GM21526 (cell line): ENCODE data around the gene PDE7B.
"Not testable (repeated sequence)": the region's sequence is repeated elsewhere in the genome, so short reads cannot be mapped to it uniquely, and the experiment has no call there.

Experiments used
- ATAC-seq: cut with Tn5 transposase; IDR thresholded peaks from one replicate; pipeline ENCODE4 v1.9.1; 2021; ENCODE audit warnings: moderate library complexity; ENCODE audit not compliant: unreplicated experiment, low FRiP score

PDE7B gene

DNA sequence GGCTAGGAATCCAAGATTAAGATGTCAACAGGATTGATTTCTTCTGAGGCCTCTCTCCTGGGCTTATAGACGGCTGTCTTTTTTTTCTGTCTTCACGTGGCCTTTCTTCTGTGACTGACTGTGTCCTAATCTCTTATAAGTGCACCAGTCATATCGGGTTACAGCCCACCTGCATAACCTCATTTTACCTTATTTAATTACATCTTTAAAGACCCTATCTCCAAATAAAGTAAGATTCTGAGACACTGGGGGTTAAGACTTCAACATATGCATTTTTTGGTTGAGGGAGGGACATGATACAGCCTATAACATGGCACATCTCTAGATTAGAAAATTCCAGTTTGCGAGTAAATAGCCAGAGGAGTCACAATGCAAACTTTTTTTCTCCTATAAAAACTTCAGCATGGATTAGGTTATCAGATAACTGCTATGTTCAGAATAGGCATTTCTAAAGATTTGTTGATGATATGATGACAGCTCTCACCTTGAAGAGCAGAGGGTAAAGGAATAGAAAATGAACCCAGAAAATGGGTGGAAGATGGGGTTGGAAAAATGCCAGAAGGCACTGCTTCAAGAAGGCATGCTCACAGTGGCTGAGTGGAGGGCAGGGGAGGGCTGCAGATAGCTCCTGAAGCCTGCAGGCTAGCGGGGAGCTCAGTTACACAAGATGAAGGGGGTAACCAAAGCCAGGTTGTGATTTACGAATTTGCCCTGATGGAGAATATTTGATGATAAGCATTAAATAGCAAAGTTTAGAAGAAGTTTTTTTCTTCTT lies 8.7 kb upstream of the PDE7B start:
- no peak for ATAC-seq

DNA sequence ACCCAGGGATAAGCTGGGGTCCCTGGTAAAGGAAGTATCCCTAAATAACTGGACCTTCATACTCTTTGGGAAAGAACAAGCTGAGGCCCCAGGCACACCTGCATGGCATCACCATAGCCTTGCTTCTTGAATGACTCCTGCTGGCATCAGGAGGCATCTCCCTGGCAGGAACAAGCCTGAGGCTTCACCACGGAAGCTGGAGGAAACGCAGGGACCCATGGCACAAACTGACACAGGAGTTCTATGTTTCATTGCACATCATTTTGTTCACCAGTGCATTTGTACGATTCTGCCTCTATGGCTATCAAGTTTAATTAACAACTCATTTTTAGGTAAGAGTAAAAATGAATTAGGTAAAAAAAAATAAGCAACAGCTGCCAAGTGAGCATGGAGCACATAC lies 619 bp upstream of the PDE7B start:
- no peak for ATAC-seq

DNA sequence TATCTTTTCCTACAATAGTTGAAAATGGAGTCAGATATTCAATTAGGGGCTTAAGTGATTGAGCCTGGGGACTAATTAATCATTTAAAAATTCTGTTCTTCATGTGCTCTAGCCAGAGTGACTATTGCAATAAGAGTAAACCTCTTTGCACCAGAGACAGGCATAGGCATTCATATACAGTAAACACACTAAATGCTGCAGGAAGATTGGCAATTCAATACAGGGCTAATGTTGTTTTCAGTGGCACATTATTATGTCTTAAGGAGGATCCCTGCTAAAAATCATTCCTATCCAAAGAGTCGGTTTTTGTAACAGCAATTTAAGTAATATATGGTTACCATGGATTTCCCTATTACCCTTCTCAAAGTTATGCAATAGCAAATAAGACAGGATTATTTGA lies 1.2 kb downstream of the PDE7B start:
- ATAC-seq: no peak

DNA sequence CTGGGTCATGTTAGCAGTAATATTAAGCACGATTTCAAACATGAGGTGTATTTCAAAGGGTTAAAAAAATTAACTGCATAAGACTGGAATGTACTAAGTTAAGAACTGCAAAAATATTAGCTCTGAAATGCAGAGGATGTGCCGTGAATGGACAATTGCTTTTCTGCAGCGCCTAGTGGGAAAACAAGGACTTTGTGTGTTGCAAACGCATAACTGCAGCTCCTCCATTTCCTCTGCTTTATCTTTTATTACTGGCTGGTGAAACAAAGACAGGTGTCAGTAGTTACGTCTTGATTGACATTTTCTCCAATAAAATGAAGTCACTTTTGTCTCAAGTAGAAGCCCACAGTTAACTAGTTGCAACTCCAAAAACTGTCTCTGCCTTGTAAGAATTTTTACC lies 1.7 kb downstream of the PDE7B start:
- no peak for ATAC-seq

DNA sequence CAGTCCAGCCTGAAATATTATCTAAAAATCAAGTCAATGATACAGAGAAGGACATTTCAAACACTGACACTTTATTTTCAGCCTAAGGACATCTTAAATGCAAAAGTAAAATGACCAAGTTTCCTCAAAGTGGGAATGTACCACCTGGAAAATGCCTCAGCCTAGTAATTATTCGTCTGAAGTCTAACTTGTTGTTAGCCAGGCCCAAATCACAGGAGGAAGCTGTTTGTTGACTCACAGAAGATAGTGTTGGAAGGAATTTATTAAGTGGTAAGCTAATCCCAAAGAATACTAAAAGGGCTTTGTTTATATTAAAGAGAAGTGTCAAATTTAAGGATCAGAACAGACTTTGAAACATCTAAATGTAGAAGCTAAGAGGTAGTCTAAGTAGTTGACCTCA lies 2.5 kb downstream of the PDE7B start:
- ATAC-seq: no peak

DNA sequence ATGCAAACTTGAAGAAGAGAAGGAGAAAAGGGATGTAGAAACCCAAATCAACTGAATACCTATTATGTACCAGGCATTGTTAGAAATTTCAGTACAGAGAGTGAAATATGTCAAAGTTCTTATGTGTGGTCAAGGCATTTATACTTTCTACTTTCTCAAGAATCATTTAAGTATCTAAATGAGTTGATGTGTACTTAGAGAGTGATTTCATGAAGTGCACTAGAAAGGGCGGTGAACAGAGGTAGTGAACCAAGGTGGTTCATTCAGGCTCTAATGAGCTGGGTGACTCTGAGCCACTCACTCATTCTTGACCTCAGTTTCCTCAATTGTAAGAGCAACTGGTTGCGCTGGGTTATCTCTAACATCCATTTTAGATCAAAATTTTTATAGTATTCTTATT lies 3.3 kb downstream of the PDE7B start:
- no peak for ATAC-seq

DNA sequence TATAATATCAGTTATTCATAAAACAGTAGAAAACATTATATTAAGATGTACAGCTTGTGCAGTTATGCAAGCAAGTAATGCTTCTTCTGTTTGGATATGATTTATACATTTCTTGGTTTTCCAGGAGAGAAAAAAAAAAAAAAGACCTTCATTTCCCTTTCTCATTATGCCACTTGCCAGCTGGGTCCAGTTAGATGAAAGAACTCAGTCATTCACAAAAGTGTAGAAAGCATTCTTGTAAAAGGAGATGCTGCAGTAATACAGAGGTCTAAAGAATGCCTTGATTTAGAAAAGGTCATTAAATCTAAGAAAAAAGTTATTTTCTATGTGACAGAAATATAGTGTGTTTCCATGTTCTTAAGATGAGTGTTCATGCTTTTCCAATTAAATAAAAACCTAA lies 7.4 kb downstream of the PDE7B start:
- no peak for ATAC-seq

DNA sequence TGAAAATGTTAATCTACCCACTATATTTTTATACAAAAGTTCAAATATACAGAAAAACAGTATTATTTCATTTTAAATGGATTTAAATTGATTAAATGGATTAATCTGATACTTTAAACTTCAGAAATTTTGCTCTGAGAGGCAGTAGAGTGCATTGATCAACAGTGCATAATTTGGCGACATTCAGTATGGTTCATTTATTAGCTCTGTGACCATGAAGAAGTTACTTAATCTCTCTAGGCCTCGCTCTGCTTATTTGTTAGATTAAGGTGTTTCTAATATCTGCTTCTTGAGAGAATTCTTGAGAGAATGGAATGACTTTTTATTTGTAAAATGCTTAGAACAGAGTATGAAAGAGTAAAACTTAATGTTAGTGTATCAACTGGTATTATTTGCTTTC lies 8.9 kb downstream of the PDE7B start:
- no peak for ATAC-seq

DNA sequence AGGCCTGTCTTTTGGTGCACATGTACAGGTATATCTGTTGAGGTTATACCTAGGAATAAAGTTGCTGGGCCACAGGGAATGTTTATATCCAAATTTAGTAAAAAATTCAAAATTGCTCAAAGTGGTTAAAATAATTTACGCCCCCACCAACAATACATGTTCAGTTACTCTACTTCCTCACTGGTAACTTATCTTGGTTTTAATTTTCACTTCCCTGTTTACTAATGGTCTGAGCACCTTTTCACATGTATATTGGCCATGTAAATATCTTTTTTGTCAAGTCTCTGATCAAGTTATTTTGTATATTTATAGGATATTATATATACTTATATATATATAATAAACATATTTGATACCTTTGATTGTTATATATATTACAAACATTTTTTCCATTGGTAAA lies 9.7 kb downstream of the PDE7B start:
- ATAC-seq: peak; percentile 98

DNA sequence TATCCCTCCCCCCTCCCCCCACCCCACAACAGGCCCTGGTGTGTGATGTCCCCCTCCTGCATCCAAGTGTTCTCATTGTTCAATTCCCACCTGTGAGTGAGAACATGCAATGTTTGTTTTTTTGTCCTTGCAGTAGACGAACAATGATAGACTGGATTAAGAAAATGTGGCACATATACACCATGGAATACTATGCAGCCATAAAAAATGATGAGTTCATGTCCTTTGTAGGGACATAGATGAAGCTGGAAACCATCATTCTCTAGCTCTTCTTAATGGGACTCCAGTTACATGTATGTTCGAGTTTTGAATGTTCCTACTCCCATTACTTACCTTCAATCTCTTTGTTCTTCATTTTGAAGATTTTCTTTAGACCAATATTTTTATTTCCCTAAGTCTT lies 13.4 kb downstream of the PDE7B start:
- ATAC-seq: not testable (repeated sequence)

DNA sequence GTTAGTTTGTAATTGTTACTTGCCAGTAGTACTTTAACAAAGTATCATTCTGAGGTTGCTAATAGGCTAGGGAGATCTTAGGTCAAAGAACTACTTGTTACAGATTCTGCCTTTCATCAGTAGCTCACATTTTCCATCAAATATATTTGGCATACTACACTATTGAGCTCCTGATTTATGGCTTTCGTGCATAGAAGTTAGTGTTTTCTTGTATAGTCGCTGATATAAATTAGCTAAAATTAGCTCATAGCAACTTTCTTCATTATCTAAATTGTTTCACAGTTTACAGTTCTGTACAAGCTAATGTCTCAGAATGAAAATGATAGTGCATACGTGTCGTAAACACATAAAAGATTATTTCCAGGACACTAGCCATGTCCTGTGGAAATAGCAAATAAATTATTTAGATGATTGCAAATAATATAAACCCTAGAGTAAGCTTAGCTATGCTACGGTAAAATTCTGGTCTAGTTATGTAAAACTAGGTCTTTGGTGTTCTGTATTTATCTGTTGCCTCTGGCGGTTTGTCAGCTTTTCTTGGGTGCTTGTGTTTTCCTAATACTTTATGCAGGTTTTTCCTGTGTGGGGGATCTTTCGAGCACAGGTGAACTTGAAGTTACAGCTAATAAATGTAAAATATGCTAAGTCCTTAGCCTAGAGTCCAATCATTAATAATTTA lies 15.1 kb downstream of the PDE7B start:
- ATAC-seq: no peak

DNA sequence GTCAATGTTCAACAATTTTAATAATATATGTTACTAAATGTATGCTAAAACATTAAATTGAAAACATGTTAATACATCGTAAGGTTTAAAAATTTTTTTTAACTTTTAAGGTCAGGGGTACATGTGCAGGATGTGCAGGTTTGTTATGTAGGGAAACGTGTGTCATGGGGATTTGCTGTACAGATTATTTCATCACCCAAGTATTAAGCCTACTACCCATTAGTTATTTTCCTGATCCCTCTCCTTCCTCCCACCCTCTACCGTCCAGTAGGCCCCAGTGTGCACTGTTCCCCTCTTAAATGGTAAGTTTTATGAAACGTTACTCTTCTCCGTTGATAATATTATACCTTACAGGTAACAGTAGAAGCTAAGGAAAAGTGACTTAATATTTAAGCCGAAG lies 15.8 kb downstream of the PDE7B start:
- no peak for ATAC-seq

DNA sequence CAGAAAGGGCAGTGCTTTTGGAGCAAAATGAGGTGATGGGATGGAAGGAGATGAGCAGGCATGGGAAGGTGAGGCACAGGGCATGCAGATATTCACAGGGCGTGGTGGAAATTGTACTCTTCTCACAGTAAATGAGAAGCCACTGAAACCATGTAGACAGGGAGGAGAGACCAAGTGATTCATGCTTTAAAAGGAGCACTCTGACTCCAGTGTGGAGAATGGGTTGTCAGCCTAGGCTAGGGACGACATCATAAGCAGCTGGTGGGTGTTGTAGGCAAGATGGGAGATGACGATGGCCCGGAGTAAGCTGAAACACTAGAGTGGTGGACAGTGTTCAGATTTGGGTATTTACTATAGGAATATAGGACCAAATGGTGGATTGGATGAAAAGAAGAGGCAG lies 18.4 kb downstream of the PDE7B start:
- ATAC-seq: no peak

DNA sequence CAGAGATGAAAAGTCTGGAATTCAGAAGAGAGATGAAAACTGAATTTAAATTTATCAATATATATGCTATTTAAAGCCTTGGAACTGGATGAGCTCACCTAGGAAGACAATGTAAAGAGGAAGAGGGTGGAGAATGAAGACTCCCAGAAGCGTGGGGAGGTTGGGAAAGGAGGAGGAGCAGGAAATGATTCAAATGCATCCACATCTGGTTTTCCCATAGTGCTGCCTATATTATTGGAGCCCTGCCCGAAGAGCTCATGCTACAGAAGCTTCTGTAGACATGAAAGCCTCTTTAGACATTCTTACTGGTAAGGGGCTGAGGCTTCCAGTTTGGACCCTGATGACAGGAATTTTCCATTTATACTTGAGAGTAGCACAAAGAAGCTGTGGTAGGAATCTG lies 19.2 kb downstream of the PDE7B start:
- no peak for ATAC-seq

DNA sequence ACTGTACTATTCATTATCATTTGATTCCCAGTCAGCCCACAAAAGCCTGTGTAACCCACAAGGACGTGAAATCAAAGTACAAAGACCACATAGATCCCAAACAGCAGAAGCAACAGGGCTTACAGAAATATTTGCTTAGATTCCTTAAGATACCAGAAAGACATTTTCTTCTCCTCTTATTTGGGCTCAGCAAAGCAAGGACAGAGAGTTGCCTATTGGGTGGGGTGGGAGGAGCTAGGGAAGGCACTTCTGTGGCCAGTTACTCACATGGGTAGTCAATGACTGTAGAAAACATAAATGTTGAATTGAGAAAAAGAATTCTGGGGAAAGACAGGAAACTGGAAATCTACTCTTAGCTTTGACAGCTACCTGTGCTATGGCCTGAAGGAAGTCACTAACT lies 19.8 kb downstream of the PDE7B start:
- ATAC-seq: no peak

DNA sequence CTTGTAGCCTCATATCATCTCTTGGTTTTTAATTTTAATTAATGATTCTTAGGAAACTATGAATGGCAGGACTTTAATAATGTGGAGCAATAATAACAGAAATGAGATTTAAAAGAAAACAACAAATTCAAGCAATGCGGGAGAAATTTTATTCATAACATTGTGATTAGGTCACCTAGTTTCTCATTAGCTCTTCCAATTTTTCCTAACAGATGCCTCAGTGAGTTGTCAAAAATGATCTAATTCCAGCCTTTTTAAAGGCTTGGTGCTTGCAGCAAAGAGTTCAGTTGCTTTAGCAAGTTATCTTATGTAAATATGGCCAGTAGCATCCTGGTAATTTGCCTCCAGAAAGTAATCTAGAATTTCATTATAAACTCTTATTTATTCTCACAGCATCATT lies 20.4 kb downstream of the PDE7B start:
- no peak for ATAC-seq

DNA sequence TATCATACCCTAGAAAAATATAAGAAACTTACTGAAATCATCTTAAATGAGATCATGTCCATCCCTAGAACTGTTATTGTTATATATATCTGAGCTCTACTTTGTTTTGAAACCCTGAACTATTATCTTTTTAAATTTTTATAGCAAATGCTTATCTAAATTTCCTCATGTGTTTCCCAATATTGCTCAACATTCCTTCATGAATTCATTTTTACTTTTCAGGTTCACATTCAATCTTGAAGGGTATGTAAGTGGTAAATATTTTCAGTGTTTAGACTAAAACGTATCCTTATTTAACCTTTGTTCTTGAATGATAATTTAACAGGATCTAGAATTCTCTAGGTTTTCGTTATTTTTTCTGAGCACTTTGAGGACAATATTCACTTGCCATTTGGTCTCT lies 23.9 kb downstream of the PDE7B start:
- ATAC-seq: no peak

DNA sequence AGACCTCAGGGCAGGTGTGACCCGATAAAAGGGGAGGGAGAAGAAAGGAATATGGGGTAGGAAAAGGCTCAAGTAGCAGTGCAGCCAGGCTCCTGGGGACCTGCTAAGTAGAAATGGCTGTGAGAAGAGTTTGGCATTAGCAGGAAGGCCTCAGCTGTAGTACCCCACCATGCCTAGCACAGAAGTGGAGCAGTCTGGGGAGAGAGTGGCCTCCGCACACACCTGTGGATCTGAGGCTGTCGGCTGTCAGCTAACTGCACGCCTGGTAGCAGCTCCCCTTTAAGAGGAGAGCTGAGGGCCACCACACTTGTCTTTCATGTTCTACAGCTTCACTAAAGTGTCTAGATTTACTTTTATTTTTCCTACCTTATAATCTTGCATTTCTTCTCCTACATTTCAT lies 24.6 kb downstream of the PDE7B start:
- no peak for ATAC-seq

DNA sequence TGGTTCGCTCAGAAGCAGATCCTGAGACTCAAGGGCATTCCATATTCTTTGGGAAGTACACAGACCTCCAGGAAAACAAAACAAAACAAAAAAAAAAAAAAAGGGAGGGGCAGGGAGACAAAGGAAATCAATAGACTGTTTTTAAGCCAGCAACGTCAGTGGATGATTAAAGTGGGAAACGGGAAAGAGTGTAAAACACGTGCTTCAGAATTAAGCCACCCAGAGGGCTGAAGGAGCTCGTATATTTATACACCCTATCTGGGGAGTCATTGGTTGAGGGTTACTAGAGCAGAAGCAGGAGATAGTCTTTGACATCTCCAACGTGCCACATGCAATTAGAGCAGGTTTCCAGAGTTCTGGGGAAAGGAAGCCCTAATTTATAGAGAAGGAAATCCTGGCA lies 26.2 kb downstream of the PDE7B start:
- no peak for ATAC-seq

DNA sequence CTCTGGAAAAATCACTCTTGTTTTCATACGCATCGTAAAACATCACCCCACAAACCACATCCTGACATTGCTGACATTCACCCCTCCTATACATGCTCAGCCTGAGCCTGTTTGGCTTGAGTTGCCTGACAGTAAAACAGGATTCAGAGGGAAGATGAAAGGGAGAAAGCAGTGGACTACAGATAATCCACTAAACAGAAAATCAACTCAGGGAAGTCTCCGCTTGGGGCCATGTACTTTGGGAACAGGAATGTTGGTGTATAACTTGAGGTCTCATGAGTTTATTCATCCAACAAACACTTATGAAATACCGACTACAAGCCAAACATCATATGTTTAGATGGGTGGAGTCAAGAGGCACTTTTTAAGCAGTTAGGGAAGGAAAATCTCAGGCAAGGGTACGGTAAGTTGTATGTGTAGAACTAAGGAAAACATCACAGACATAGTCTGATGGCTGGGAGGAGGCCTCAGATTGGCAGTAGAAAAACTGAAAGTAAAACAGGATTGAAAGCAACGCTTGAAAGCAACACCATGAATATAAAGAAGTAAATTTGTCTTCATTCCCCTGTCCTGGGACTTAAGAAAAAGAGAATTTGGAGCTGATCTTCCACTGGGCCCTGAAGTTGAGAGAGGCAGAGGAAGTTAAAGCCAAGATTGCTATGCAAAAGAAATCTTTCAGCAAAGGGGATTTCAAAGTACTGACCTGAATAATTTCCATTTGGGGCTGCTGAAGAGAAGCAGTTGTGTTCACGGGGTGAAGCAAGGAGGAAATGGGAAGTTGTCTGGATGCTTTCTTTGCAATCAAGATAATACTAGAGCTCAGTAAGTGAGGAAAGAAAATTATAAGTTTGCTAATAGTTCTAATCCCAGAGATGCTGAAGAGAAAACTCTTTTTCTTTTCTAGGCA lies 28.8 kb downstream of the PDE7B start:
- peak; percentile 95 for ATAC-seq

DNA sequence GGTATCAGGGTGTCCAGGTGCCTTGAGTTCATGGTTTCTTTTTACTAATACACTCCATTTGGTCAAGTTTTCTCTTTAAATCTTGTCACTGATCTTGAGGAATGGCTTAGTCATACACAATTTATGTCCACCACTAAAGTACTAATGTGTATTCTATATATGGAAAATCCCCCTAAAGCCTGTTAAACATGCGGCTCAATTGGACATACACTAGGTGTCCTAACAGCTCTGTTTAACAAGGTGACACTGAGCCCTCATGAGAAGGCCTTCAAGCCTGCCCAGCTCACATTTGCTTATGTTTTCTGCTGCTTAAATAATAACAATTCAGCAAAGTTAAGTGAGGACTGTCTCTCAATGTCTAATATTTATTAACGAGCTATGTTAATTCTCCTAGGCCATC lies 31.5 kb downstream of the PDE7B start:
- no peak for ATAC-seq
